HG03280 (cell line): ENCODE data around the gene UBA52.

Source experiments
- ATAC-seq: cut with Tn5 transposase; IDR thresholded peaks from one replicate; pipeline ENCODE4 v1.9.1; 2021; ENCODE audit warnings: mild to moderate bottlenecking, moderate library complexity; ENCODE audit not compliant: unreplicated experiment

UBA52 gene

GRCh38 chr19:18551631-18552030 lies 20.0 kb upstream of the UBA52 start:
- ATAC-seq = no peak

- peak; percentile 96 for ATAC-seq
These were observed 14.1 kb upstream of the UBA52 start, which contains the start of gene KXD1 for GRCh38 chr19:18557411-18558201. Gene KXD1 (plus strand): TSS chr19:18557870. CDS start chr19:18562057, 4,187 bp downstream.

- no peak for ATAC-seq
These were observed 13.5 kb upstream of the UBA52 start for GRCh38 chr19:18558202-18558555.

GRCh38 chr19:18558604-18559003 lies 13.1 kb upstream of the UBA52 start:
- no peak for ATAC-seq

GRCh38 chr19:18559685-18560084 lies 12.0 kb upstream of the UBA52 start:
- ATAC-seq = no peak

- ATAC-seq = no peak
These were observed 9.6 kb upstream of the UBA52 start for GRCh38 chr19:18562086-18562485.

GRCh38 chr19:18566953-18567352 lies 4.7 kb upstream of the UBA52 start:
- no peak for ATAC-seq

GRCh38 chr19:18568367-18568766 lies 3.3 kb upstream of the UBA52 start:
- no peak for ATAC-seq

- ATAC-seq = no peak
These were observed 3.1 kb downstream of the UBA52 start for GRCh38 chr19:18574691-18575291.

GRCh38 chr19:18576383-18576782 lies 4.7 kb downstream of the UBA52 start:
- ATAC-seq = no peak

GRCh38 chr19:18577365-18577914 lies 5.8 kb downstream of the UBA52 start:
- ATAC-seq = no peak

- no peak for ATAC-seq
These were observed 8.7 kb downstream of the UBA52 start for GRCh38 chr19:18580311-18580710.

GRCh38 chr19:18586306-18586705 lies 14.6 kb downstream of the UBA52 start:
- ATAC-seq = no peak

GRCh38 chr19:18587561-18587960 lies 15.9 kb downstream of the UBA52 start:
- ATAC-seq = no peak

- peak; percentile 3 for ATAC-seq
These were observed 16.4 kb downstream of the UBA52 start for GRCh38 chr19:18587962-18588610.

- peak; percentile 67 for ATAC-seq
These were observed 17.1 kb downstream of the UBA52 start, which contains the start of gene REX1BD for GRCh38 chr19:18588611-18589379. Gene REX1BD (plus strand): TSS chr19:18588798. CDS start chr19:18588802, 4 bp downstream.

GRCh38 chr19:18589380-18590272 lies 18.0 kb downstream of the UBA52 start:
- ATAC-seq = peak; percentile 31

GRCh38 chr19:18590273-18591272 lies 18.9 kb downstream of the UBA52 start:
- ATAC-seq = no peak
